ENCODE results near the gene CTBP2.

The CTBP2 gene

DNA sequence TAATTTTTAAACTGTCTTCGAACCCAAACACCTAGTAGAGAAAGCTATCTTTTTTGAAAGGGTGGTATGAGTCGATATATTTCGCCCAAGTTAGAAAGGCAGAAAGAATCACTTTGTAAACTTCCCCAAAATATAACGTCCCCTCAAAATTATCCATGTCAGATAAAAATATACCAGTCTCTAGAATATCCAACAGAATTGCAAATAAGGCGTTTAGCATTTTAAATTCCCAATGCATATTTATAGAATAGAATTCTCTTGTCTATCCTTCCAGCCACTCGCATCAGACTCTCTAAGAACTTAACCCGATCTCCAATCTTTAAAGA lies 2.1 kb downstream of the CTBP2 start:
- no peaks in the 10 kb centered on the region for H3F3A ChIP-seq (ENCODE audit: insufficient read depth, low read length)
- H3K4me3 ChIP-seq (ENCODE audit: low read length) = no peak overlapping the region
- H3K4me2 ChIP-seq (ENCODE audit: low read depth, low read length) = no peak overlapping the region
- no peaks in the 10 kb centered on the region for H3K79me2 ChIP-seq (ENCODE audit: low read length)
- no peaks in the 10 kb centered on the region for H3K4me1 ChIP-seq (ENCODE audit: low read length)
- no peaks in the 10 kb centered on the region for H4K20me1 ChIP-seq (ENCODE audit: insufficient read depth, low read length)
- no peak overlapping the region for H3K27ac ChIP-seq (ENCODE audit: low read length)
- H3K9me2 ChIP-seq (replicated peaks; ENCODE audit: insufficient read depth, low read length) = no peaks in the 10 kb centered on the region
- TF ChIP-seq, protein P1, sequence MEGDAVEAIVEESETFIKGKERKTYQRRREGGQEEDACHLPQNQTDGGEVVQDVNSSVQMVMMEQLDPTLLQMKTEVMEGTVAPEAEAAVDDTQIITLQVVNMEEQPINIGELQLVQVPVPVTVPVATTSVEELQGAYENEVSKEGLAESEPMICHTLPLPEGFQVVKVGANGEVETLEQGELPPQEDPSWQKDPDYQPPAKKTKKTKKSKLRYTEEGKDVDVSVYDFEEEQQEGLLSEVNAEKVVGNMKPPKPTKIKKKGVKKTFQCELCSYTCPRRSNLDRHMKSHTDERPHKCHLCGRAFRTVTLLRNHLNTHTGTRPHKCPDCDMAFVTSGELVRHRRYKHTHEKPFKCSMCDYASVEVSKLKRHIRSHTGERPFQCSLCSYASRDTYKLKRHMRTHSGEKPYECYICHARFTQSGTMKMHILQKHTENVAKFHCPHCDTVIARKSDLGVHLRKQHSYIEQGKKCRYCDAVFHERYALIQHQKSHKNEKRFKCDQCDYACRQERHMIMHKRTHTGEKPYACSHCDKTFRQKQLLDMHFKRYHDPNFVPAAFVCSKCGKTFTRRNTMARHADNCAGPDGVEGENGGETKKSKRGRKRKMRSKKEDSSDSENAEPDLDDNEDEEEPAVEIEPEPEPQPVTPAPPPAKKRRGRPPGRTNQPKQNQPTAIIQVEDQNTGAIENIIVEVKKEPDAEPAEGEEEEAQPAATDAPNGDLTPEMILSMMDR (IDR thresholded peaks at IDR 0.05; ENCODE audit: low read length) = no peak
- no peak for TF ChIP-seq EZH2 (optimal IDR thresholded peaks at IDR 0.05; ENCODE audit: low read depth, low read length)
- TF ChIP-seq EZH2phosphoT487 (IDR thresholded peaks at IDR 0.05; ENCODE audit: low read length) = no peak
- H3K9me3 ChIP-seq (replicated peaks; ENCODE audit: insufficient read depth, low read length) = no peaks in the 10 kb centered on the region
- peaks cover 52% of the 10 kb centered on the region for H3K27me3 ChIP-seq (replicated peaks; ENCODE audit: insufficient read depth, low read length)
- no peaks in the 10 kb centered on the region for H3K36me3 ChIP-seq (replicated peaks; ENCODE audit: insufficient read depth, low read length)
- H3K9ac ChIP-seq (ENCODE audit: low read length) = no peak overlapping the region
- no peak overlapping the region for H2AFZ ChIP-seq (ENCODE audit: low read length)
- DNase-seq = no peak

DNA sequence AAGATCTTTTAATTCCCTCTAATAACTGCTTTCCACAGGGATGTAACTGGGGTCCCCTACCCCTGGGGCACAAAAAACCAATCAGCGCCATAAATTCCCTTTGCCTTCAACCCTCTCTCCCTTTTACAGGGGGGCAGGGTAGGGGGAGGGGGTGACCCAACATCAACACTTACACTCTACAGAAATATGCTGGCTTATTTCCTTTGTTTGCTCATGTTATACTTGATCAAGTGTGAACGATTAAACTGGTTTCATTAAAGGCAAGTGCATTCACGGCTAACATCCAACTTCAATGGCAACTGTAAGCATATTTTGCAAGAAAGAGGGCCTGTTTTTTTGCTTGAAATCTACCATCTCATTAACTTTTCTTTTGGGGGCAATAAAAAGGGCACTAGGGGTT lies 2.9 kb downstream of the CTBP2 start:
- DNase-seq = no peak
- H3K27me3 ChIP-seq (replicated peaks; ENCODE audit: insufficient read depth, low read length) = peaks cover 60% of the 10 kb centered on the region

DNA sequence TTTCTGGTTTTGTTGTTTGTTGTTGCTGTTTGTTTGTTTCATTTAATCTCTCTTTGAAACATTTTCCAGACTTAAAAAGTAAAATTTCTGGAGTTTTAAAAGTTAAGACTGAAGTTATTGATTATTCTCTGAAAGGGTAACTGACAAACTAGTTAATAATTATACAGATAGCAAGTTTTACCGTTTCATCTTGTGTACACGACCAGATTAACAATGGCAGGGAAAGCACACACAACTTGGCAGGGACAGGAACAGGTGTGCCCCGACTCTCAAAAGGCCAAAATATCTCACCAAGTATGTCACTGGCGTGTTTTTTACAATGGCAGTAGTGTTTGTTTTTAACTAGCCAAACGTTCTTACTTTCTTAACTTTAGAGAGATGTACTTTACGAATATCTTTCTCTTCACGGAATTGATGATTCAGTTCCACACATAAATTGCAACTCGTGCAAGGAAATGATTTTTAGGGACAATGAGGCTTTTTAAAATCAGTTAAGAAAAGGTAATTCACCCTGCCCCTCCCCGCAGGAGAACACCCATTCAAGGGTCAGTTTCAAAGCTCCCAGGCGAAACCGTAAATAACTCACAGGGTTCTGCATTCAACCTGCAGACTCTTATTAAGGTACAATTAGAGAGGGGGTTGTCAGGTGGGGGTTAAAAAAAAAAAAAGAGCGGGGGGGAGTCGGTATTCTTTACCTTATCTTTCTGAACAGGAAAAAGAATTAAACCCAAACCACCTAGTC lies 3.5 kb downstream of the CTBP2 start:
- Histone ChIP-seq H3K4me2 (ENCODE audit: low read depth, low read length) (no peak overlapping the region), H3K9me2 (replicated peaks; ENCODE audit: insufficient read depth, low read length) (no peaks in the 10 kb centered on the region), H3K36me3 (replicated peaks; ENCODE audit: insufficient read depth, low read length) (no peaks in the 10 kb centered on the region), H4K20me1 (ENCODE audit: insufficient read depth, low read length) (no peaks in the 10 kb centered on the region), H3K9ac (ENCODE audit: low read length) (no peak overlapping the region), H3K4me1 (ENCODE audit: low read length) (no peaks in the 10 kb centered on the region), H3K9me3 (replicated peaks; ENCODE audit: insufficient read depth, low read length) (no peaks in the 10 kb centered on the region), H3F3A (ENCODE audit: insufficient read depth, low read length) (no peaks in the 10 kb centered on the region), H2AFZ (ENCODE audit: low read length) (no peak overlapping the region), H3K27me3 (replicated peaks; ENCODE audit: insufficient read depth, low read length) (peaks cover 62% of the 10 kb centered on the region), H3K79me2 (ENCODE audit: low read length) (no peaks in the 10 kb centered on the region), H3K4me3 (ENCODE audit: low read length) (no peak overlapping the region), H3K27ac (ENCODE audit: low read length) (no peak overlapping the region)
- DNase-seq = no peak
- TF ChIP-seq EZH2phosphoT487 (IDR thresholded peaks at IDR 0.05; ENCODE audit: low read length) (no peak), EZH2 (optimal IDR thresholded peaks at IDR 0.05; ENCODE audit: low read depth, low read length) (no peak)
- TF ChIP-seq, protein P1 (IDR thresholded peaks at IDR 0.05; ENCODE audit: low read length) = no peak

More for the DNA sequence above, 2.9 kb downstream of the CTBP2 start:
- Histone ChIP-seq H3F3A (ENCODE audit: insufficient read depth, low read length) (no peaks in the 10 kb centered on the region), H4K20me1 (ENCODE audit: insufficient read depth, low read length) (no peaks in the 10 kb centered on the region), H3K79me2 (ENCODE audit: low read length) (no peaks in the 10 kb centered on the region), H3K4me1 (ENCODE audit: low read length) (no peaks in the 10 kb centered on the region), H3K27ac (ENCODE audit: low read length) (no peak overlapping the region), H3K4me2 (ENCODE audit: low read depth, low read length) (no peak overlapping the region), H2AFZ (ENCODE audit: low read length) (no peak overlapping the region), H3K9me3 (replicated peaks; ENCODE audit: insufficient read depth, low read length) (no peaks in the 10 kb centered on the region), H3K36me3 (replicated peaks; ENCODE audit: insufficient read depth, low read length) (no peaks in the 10 kb centered on the region), H3K9ac (ENCODE audit: low read length) (no peak overlapping the region), H3K9me2 (replicated peaks; ENCODE audit: insufficient read depth, low read length) (no peaks in the 10 kb centered on the region), H3K4me3 (ENCODE audit: low read length) (no peak overlapping the region)
- no peak for TF ChIP-seq EZH2 (optimal IDR thresholded peaks at IDR 0.05; ENCODE audit: low read depth, low read length)
- TF ChIP-seq, protein P1 (IDR thresholded peaks at IDR 0.05; ENCODE audit: low read length) = no peak

All from MM.1S (cell line).